Measurements from ENCODE around the gene ZNRF3. TPM values are rescaled to one million over a fixed set of nuclear protein-coding genes. Genes with fewer than 3 reads are reported as not detected.

The ZNRF3 gene
- total and polyA plus RNA-seq, 4 donors: 3.5 to 10.2 (median 6.9) TPM

- no peak for TF ChIP-seq CTCF (IDR thresholded peaks at IDR 0.05; ENCODE audit: control extremely low read depth, extremely low read depth)
- no peak for ATAC-seq (ENCODE audit: insufficient read depth, low FRiP score)
- peak overlapping the region in 1 of 2 donors; percentile 47 for H3K9ac ChIP-seq (ENCODE audit: insufficient read depth in 1 of 2, low read length in 2 of 2)
- H3K4me1 ChIP-seq (ENCODE audit: control insufficient read depth in 5 of 5, insufficient read depth in 5 of 5, low read length in 5 of 5): peaks cover 0 to 36% (median 24%) of the 10 kb centered on the region in 5 donors
- H3K36me3 ChIP-seq (ENCODE audit: control insufficient read depth in 4 of 4, insufficient read depth in 4 of 4, low read length in 4 of 4): no peaks in the 10 kb centered on the region
- no peak for DNase-seq
- H3K4me3 ChIP-seq: no peak overlapping the region
- no peaks in the 10 kb centered on the region for H3K9me3 ChIP-seq (ENCODE audit: control insufficient read depth in 4 of 4, insufficient read depth in 3 of 4, low read length in 3 of 4)
- no peaks in the 10 kb centered on the region for H3K27me3 ChIP-seq (ENCODE audit: control insufficient read depth in 3 of 3, insufficient read depth in 3 of 3, low read length in 2 of 3)
- H3K27ac ChIP-seq (ENCODE audit: low read depth in 1 of 2, low read length in 1 of 2): no peak overlapping the region
- WGBS, 2 donors: 44 to 50% methylated on average over 9 of the region's 9 CpGs
These were observed 16.0 kb downstream of the ZNRF3 start for GRCh38 chr22:28899199-28899853.

GRCh38 chr22:28900379-28900925, 17.1 kb downstream of the ZNRF3 start:
- Histone ChIP-seq H3K27ac (ENCODE audit: low read depth in 1 of 2, low read length in 1 of 2) (no peak overlapping the region), H3K27me3 (ENCODE audit: control insufficient read depth in 3 of 3, insufficient read depth in 3 of 3, low read length in 2 of 3) (no peaks in the 10 kb centered on the region), H3K36me3 (ENCODE audit: control insufficient read depth in 4 of 4, insufficient read depth in 4 of 4, low read length in 4 of 4) (no peaks in the 10 kb centered on the region), H3K4me3 (no peak overlapping the region), H3K9me3 (ENCODE audit: control insufficient read depth in 4 of 4, insufficient read depth in 3 of 4, low read length in 3 of 4) (no peaks in the 10 kb centered on the region), H3K9ac (ENCODE audit: insufficient read depth in 1 of 2, low read length in 2 of 2) (no peak overlapping the region), H3K4me1 (ENCODE audit: control insufficient read depth in 5 of 5, insufficient read depth in 5 of 5, low read length in 5 of 5) (peaks cover 3 to 47% (median 33%) of the 10 kb centered on the region in 5 donors)
- no peak for DNase-seq
- 83 to 92% methylated on average over 4 of the region's 4 CpGs for WGBS, 2 donors
- no peak for ATAC-seq (ENCODE audit: insufficient read depth, low FRiP score)
- TF ChIP-seq CTCF (IDR thresholded peaks at IDR 0.05; ENCODE audit: control extremely low read depth, extremely low read depth): no peak

- DNase-seq (no peak), ATAC-seq (ENCODE audit: insufficient read depth, low FRiP score) (no peak)
- Histone ChIP-seq H3K27ac (ENCODE audit: low read depth in 1 of 2, low read length in 1 of 2) (no peak overlapping the region), H3K9ac (ENCODE audit: insufficient read depth in 1 of 2, low read length in 2 of 2) (no peak overlapping the region), H3K27me3 (ENCODE audit: control insufficient read depth in 3 of 3, insufficient read depth in 3 of 3, low read length in 2 of 3) (no peaks in the 10 kb centered on the region), H3K4me3 (no peak overlapping the region), H3K9me3 (ENCODE audit: control insufficient read depth in 4 of 4, insufficient read depth in 3 of 4, low read length in 3 of 4) (no peaks in the 10 kb centered on the region), H3K4me1 (ENCODE audit: control insufficient read depth in 5 of 5, insufficient read depth in 5 of 5, low read length in 5 of 5) (peaks cover 6 to 52% (median 40%) of the 10 kb centered on the region in 5 donors), H3K36me3 (ENCODE audit: control insufficient read depth in 4 of 4, insufficient read depth in 4 of 4, low read length in 4 of 4) (no peaks in the 10 kb centered on the region)
- WGBS, 2 donors: 80 to 85% methylated on average over 3 of the region's 3 CpGs
- TF ChIP-seq CTCF (IDR thresholded peaks at IDR 0.05; ENCODE audit: control extremely low read depth, extremely low read depth): no peak
These were observed 19.1 kb downstream of the ZNRF3 start for GRCh38 chr22:28902490-28902889.

Data from lung (tissue), 12 donors.